Karpas-422 (cell line): Measurements from ENCODE around the gene MPDU1. TPM values are rescaled to one million over a fixed set of nuclear protein-coding genes. Genes with fewer than 3 reads are reported as not detected.

Experiments used
- DNase-seq: peaks from one replicate; pipeline ENCODE4 v3.0.0-alpha.2; 2015
- H2AFZ ChIP-seq: fragments of 200-600 bp; sonication (generic); 2 replicates; pipeline ENCODE4 v1.6.1; 2014; ENCODE audit warnings: antibody characterized with exemption, low read length, mixed read lengths
- H3K27ac ChIP-seq: fragments of 200-600 bp; sonication (generic); 2 replicates; pipeline ENCODE4 v1.5.1; 2014; ENCODE audit warnings: mild to moderate bottlenecking, low read length, moderate library complexity
- H3K27me3 ChIP-seq: fragments of 200-600 bp; sonication (generic); 2 replicates; pipeline ENCODE4 v1.6.1; 2014; ENCODE audit warnings: low read length, mixed read lengths
- H3K36me3 ChIP-seq: fragments of 200-600 bp; sonication (generic); 2 replicates; pipeline ENCODE4 v1.6.1; 2014; ENCODE audit warnings: low read length, mixed read lengths; ENCODE audit not compliant: insufficient read depth
- H3K4me1 ChIP-seq: fragments of 200-600 bp; sonication (generic); 2 replicates; pipeline ENCODE4 v1.6.1; 2014; ENCODE audit warnings: mild to moderate bottlenecking, low read length, mixed read lengths
- H3K4me2 ChIP-seq: fragments of 200-600 bp; sonication (generic); 2 replicates; pipeline ENCODE4 v1.6.1; 2014; ENCODE audit warnings: low read length, low read depth, mild to moderate bottlenecking; ENCODE audit not compliant: poor library complexity, severe bottlenecking
- H3K4me3 ChIP-seq: fragments of 200-600 bp; sonication (generic); 2 replicates; pipeline ENCODE4 v1.5.1; 2014; ENCODE audit warnings: mild to moderate bottlenecking, antibody characterized with exemption, low read length, mixed read lengths
- H3K79me2 ChIP-seq: fragments of 200-600 bp; sonication (generic); 2 replicates; pipeline ENCODE4 v1.6.1; 2014; ENCODE audit warnings: mild to moderate bottlenecking, low read length, mixed read lengths
- H3K9ac ChIP-seq: fragments of 200-600 bp; sonication (generic); 2 replicates; pipeline ENCODE4 v1.6.0; 2014; ENCODE audit warnings: low read length
- H3K9me2 ChIP-seq: fragments of 200-600 bp; sonication (generic), shearing (Covaris generic); replicated peaks from 2 replicates; pipeline ENCODE4 v1.6.0; 2014; ENCODE audit warnings: mild to moderate bottlenecking, low read length, moderate library complexity; ENCODE audit not compliant: insufficient read depth
- H3K9me3 ChIP-seq: fragments of 300-700, 200-600 bp; sonication (generic); 2 replicates; pipeline ENCODE4 v1.6.1; 2014; ENCODE audit warnings: low read length, mixed read lengths
- H4K20me1 ChIP-seq: fragments of 200-600 bp; sonication (generic); 2 replicates; pipeline ENCODE4 v1.6.1; 2014; ENCODE audit warnings: mild to moderate bottlenecking, antibody characterized with exemption, low read length, low read depth; ENCODE audit not compliant: insufficient read depth
- total RNA-seq: library from RNA; depleted of rRNA; stranded (reverse); fragments of >200 nt; shearing (Covaris generic); gene quantifications from 2 replicates; pipeline ENCODE4 v1.2.3, GENCODE V29; 2014; ENCODE audit warnings: low replicate concordance

The MPDU1 gene
- total RNA-seq, 1 experiment from 2014 or later: 25.4 TPM

DNA sequence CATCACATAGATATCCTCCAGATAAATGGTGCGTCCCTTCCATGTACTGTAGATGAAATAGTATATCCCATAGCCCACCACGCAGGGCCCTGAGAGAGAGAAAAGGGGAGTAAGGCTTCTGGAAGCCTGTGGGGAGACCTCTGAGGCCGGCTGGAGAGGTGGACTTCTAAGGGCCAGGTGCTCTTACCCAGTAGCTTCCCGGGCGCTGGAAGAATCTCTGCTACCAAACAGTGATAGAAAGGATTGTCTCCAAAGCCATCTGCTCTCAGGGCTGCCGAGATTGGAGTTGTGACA, 43.3 kb downstream of the MPDU1 start:
- Histone ChIP-seq H4K20me1 (no peaks in the 10 kb centered on the region), H3K9ac (peak overlapping the region; percentile 100), H2AFZ (peak overlapping the region; percentile 98; the same call in 1 of the 2 replicates), H3K36me3 (no peaks in the 10 kb centered on the region), H3K9me3 (no peaks in the 10 kb centered on the region), H3K4me3 (peak overlapping the region; percentile 99), H3K27me3 (no peaks in the 10 kb centered on the region), H3K79me2 (no peaks in the 10 kb centered on the region), H3K27ac (no peak overlapping the region), H3K4me2 (peak overlapping the region; percentile 98), H3K4me1 (peaks cover 9% of the 10 kb centered on the region), H3K9me2 (no peaks in the 10 kb centered on the region)
- no peak for DNase-seq

DNA sequence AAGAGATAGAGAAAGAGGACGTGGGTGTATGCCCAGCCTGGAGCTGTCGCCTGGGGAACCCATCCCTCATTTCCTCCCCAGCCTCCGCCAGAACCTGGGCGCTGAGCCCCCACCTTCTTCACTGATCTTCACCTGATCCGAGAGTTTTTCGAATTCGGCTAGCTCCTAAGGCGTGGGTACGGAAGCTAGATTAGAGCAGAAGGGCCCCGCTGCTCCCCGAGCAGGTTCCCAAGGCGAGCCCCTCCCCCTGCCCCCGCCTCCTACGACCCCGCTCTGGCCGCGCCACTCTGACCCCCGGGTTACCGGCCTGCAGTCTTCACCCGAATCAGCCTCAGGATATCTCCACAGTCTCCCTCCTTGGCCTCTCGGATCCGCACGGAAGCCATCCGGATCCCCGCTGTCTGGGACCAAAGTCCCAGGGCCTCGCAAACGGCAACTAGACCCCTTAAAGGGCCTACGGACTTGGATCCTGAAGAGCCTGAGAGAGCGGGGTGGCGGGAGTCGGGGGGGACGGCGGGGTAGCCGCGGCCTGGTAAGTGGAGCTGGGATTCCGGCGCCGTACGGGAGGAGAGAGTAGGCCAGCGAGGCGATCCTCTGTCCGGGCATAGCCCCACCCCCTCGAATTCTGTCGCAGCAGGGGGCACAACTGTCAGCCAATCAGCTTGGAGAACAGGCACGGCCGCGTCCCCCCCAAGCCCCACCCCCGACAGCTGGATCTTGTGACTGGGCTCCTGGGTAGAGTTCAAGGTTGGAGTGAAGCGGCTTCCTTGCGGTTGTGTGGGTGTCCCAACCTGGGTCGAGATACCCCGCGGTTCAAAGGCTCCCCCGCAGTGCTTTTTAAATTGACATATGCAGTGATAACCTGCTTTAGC, 43.8 kb downstream of the MPDU1 start, which contains the start of gene SAT2:
TSS of gene SAT2 (minus strand) at position 572 of the 872 bp plus-strand sequence. CDS start at position 386, 186 bp downstream.
- Histone ChIP-seq H3K9ac (peak within 1 kb of the TSS; percentile 100), H4K20me1 (no peaks in the 10 kb centered on the region), H3K9me2 (no peaks in the 10 kb centered on the region), H3K9me3 (no peaks in the 10 kb centered on the region), H2AFZ (peak within 1 kb of the TSS; percentile 98), H3K36me3 (no peaks in the 10 kb centered on the region), H3K4me3 (peak within 1 kb of the TSS; percentile 99), H3K4me2 (peak within 1 kb of the TSS; percentile 98), H3K27ac (peak within 1 kb of the TSS; percentile 51; the same call in 1 of the 2 replicates), H3K27me3 (no peaks in the 10 kb centered on the region), H3K4me1 (peaks cover 9% of the 10 kb centered on the region), H3K79me2 (no peaks in the 10 kb centered on the region)
- DNase-seq: peak; percentile 96

DNA sequence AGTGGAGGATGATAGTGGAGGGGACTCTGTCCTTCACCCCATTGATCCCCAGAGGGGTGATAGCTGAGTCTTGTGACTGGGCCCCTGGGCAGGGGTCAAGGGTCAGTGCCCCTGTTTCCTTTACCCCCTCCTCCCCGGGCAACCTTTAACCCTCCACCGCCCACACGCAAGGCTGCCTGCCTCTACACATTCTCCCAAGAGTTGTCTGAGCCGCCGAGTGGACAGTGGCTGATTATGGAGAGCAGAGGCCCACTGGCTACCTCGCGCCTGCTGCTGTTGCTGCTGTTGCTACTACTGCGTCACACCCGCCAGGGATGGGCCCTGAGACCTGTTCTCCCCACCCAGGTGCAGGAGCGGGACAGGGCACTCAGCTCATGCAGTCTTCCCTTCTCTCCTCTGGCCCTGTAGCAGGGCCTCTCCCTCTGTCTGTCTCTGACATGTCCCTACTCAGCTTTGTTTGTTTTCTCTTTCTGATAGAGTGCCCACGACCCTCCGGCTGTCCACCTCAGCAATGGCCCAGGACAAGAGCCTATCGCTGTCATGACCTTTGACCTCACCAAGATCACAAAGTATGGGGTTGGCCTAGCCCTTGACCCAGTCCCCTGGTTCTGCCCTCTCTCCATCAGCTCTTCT, 46.4 kb downstream of the MPDU1 start, which contains the start of gene SHBG:
TSS of gene SHBG (plus strand) at position 197 of the 633 bp plus-strand sequence. CDS start at position 235, 38 bp downstream.
- no peaks in the 10 kb centered on the region for H4K20me1 ChIP-seq
- no peak within 1 kb of the TSS for H3K4me2 ChIP-seq
- H3K27me3 ChIP-seq: no peaks in the 10 kb centered on the region
- H3K36me3 ChIP-seq: no peaks in the 10 kb centered on the region
- no peak within 1 kb of the TSS for H2AFZ ChIP-seq
- H3K9ac ChIP-seq: no peak within 1 kb of the TSS; the same call in 1 of the 2 replicates
- H3K27ac ChIP-seq: no peak within 1 kb of the TSS
- peaks cover 9% of the 10 kb centered on the region for H3K4me1 ChIP-seq
- DNase-seq: no peak
- H3K79me2 ChIP-seq: no peaks in the 10 kb centered on the region
- no peaks in the 10 kb centered on the region for H3K9me2 ChIP-seq
- H3K4me3 ChIP-seq: no peak within 1 kb of the TSS
- H3K9me3 ChIP-seq: no peaks in the 10 kb centered on the region

DNA sequence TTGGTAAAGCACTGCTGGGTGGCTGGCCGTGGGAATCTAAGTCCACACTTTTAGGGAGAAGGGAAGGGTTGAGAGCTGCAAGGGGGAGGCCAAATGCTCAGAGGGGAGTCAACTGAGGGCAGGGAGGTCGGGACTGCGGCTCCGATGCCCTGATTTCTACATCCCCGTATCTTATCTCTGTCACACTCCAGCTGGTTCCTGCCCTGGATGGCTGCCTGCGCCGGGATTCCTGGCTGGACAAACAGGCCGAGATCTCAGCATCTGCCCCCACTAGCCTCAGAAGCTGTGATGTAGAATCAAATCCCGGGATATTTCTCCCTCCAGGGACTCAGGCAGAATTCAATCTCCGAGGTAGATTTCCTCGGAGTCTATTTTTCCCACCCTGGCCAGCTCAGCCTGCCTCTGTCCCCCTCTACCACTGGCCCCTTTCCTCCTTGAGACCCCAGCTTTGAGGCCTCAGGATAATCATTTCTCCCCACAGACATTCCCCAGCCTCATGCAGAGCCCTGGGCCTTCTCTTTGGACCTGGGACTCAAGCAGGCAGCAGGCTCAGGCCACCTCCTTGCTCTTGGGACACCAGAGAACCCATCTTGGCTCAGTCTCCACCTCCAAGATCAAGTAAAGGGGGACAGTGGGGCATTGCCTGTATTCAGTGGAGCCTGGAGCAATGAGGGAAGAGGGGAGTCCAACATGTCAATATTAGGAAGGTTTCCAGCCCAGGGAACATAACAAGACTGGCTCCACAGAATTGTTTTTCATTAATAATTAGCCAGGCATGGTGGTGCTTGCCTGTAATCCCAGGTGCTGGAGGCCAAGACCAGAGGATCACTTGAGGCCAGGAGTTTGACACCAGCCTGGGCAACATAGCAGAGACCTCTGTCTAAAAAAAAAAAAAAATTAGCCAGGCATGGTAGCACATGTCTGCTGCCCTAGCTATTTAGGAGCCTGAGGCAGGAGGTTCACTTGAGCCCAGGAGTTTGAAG, 48.0 kb downstream of the MPDU1 start:
- no peaks in the 10 kb centered on the region for H4K20me1 ChIP-seq
- no peak for DNase-seq
- H3K36me3 ChIP-seq: no peaks in the 10 kb centered on the region
- no peaks in the 10 kb centered on the region for H3K79me2 ChIP-seq
- no peak overlapping the region for H2AFZ ChIP-seq
- H3K4me3 ChIP-seq: no peak overlapping the region
- no peaks in the 10 kb centered on the region for H3K9me2 ChIP-seq
- no peaks in the 10 kb centered on the region for H3K9me3 ChIP-seq
- 0 out of 2 replicates have a peak overlapping the region, but pooled peaks have one; percentile 1 for H3K9ac ChIP-seq
- no peak overlapping the region for H3K27ac ChIP-seq
- no peaks in the 10 kb centered on the region for H3K27me3 ChIP-seq
- H3K4me2 ChIP-seq: no peak overlapping the region
- H3K4me1 ChIP-seq: peaks cover 5% of the 10 kb centered on the region

DNA sequence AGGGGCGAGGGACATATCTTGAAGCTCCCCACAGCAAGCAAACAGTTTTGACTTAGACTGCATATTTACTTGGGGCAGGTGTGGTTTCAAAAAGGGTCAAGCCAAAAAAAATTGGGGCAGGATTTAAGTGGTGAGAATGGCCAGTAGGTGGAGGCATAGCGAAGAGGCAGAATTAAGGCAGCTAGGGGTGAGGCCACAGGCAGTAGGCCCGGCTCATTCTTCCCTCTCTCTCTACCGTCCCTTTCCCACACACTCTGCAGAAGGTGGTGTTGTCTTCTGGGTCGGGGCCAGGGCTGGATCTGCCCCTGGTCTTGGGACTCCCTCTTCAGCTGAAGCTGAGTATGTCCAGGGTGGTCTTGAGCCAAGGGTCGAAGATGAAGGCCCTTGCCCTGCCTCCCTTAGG, 48.8 kb downstream of the MPDU1 start:
- H3K27ac ChIP-seq: no peak overlapping the region
- H3K9ac ChIP-seq: peak overlapping the region; percentile 46
- peak overlapping the region; percentile 47 for H2AFZ ChIP-seq

DNA sequence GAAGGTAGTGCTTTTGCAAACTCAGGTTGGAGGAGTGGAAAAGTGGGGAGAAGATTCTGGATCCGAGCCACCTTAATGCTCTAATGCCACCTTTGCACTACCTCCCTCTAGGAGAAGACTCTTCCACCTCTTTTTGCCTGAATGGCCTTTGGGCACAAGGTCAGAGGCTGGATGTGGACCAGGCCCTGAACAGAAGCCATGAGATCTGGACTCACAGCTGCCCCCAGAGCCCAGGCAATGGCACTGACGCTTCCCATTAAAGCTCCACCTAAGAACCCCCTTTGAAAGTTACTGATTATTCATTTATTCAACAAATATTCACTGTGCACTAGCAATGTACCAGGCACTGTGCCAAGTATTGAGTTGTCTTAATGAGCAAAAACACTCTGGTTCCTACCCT, 49.4 kb downstream of the MPDU1 start:
- Histone ChIP-seq H3K4me1 (no peaks in the 10 kb centered on the region), H3K4me3 (no peak overlapping the region), H3K9me3 (no peaks in the 10 kb centered on the region), H3K9ac (peak overlapping the region; percentile 46; the same call in 1 of the 2 replicates), H2AFZ (0 out of 2 replicates have a peak overlapping the region, but pooled peaks have one; percentile 47), H3K27ac (no peak overlapping the region), H3K36me3 (no peaks in the 10 kb centered on the region), H3K79me2 (no peaks in the 10 kb centered on the region), H4K20me1 (no peaks in the 10 kb centered on the region), H3K27me3 (no peaks in the 10 kb centered on the region), H3K9me2 (no peaks in the 10 kb centered on the region), H3K4me2 (no peak overlapping the region)
- peak; percentile 52 for DNase-seq

More for the DNA sequence above, 48.8 kb downstream of the MPDU1 start:
- Histone ChIP-seq H4K20me1 (no peaks in the 10 kb centered on the region), H3K27me3 (no peaks in the 10 kb centered on the region), H3K79me2 (no peaks in the 10 kb centered on the region), H3K9me3 (no peaks in the 10 kb centered on the region), H3K4me1 (no peaks in the 10 kb centered on the region; the same call in 1 of the 2 replicates), H3K36me3 (no peaks in the 10 kb centered on the region), H3K9me2 (no peaks in the 10 kb centered on the region), H3K4me3 (no peak overlapping the region), H3K4me2 (no peak overlapping the region)
- DNase-seq: peak; percentile 91

DNA sequence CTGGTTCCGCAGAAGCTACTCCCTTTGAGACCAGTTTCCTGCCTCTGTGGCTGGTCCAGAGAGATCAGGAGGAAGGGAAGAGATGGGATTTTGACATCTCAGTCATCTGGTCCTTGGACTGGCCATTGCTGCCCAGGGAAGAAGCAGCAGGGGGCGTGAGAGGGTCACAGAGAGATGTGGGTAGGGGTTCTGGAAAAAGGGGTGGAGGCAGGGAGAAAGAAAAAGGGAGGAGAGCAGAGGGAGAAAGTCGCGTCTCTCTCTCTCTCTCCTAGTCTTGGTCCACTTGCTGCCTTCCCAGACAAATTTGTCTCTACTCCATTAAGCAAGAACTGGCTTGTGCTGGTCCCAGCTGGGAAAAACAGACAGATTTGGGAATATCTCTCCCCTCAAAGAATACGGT, 50.7 kb downstream of the MPDU1 start:
- Histone ChIP-seq H3K9ac (no peak overlapping the region), H4K20me1 (no peaks in the 10 kb centered on the region), H3K79me2 (no peaks in the 10 kb centered on the region), H3K36me3 (no peaks in the 10 kb centered on the region), H3K27ac (no peak overlapping the region), H3K27me3 (no peaks in the 10 kb centered on the region), H3K4me3 (no peak overlapping the region), H2AFZ (no peak overlapping the region), H3K4me1 (no peaks in the 10 kb centered on the region), H3K9me3 (no peaks in the 10 kb centered on the region), H3K9me2 (no peaks in the 10 kb centered on the region), H3K4me2 (no peak overlapping the region)
- DNase-seq: peak; percentile 63
